Astrocyte (in vitro differentiated cells and primary cell): ENCODE results near the gene FRY.

Experiments used
- CTCF ChIP-seq: IDR thresholded peaks from 2 replicates; pipeline ENCODE4 v1.5.1; 2011; ENCODE audit warnings: low read depth, mild to moderate bottlenecking, inconsistent platforms, low read length, moderate library complexity; ENCODE audit not compliant: insufficient read depth
- EZH2 ChIP-seq: IDR thresholded peaks from 2 replicates; pipeline ENCODE4 v1.6.1; 2012; ENCODE audit warnings: mild to moderate bottlenecking, low read length, inconsistent platforms; ENCODE audit not compliant: insufficient read depth

- TF ChIP-seq CTCF (no peak), EZH2 (no peak)
Observed at GRCh38 chr13:32233062-32233461, 201.5 kb downstream of the FRY start.
